Activated CD4-positive, CD25-positive, alpha-beta regulatory T cell treated with anti-CD3 and anti-CD28 coated beads, Interleukin-2, amount 50 U/mL, for 24 hours (primary cell): ENCODE data around the gene PCGF6.
"Not testable (repeated sequence)": the region's sequence is repeated elsewhere in the genome, so short reads cannot be mapped to it uniquely, and the experiment has no call there.

Experiments
- ATAC-seq, 2 donors: fragments of 150-1000 bp; cut with Tn5 transposase; one replicate each; pipeline ENCODE4 v1.10.0; 2021; ENCODE audit warnings: mild to moderate bottlenecking in 1 of 2, moderate library complexity in 1 of 2

The PCGF6 gene

DNA sequence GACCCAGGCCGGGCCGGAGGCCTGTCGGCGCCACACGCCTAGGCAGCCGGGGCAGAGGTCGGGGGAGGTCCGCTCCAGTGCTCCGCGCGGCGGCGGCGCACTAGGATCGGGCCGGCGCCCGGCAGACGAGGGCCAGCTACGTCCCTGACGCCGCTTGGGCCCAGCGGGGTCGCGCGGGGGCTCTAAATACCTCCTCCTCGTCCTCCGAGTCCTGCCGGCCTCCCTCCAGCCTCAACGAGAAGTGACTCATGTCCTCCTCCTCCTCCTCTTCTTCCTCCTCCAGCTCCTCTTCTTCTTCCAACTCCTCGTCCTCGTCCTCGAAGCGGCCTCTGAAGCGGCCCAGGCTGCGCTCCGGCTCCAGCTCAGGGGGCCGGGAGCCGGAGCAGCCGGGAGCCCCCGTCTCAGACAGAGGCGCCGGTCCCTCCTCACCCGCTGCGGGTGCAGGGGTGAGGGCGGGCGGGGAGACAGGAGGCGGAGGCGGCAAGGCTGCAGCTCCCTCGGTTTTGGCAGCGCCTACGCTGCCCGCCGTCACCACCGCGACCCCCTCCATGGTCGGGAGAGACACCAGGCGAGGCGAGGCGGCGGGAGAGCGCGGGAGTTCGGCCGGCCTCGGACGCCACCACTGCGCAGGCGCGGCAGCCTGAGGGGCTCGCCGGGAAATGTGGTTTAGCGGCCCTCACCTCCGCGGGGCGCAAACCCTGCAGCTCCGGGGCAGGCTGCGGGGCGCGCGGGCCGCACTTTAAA is at the start of gene PCGF6:
Gene PCGF6, minus strand, starts transcription at position 624 of the 744 bp plus-strand sequence. Its CDS starts 74 bp downstream, at position 550.
- peak; percentile 82 to 84 for ATAC-seq

- no peak for ATAC-seq
These were observed 46.4 kb upstream of the PCGF6 start for GRCh38 chr10:103397191-103397825.

- ATAC-seq = no peak
These were observed 45.8 kb upstream of the PCGF6 start for GRCh38 chr10:103396789-103397087.

GRCh38 chr10:103396067-103396788 is 45.3 kb upstream of the PCGF6 start, which contains the start of the genes ATP5MK and PDCD11:
Gene ATP5MK (minus strand): TSS chr10:103396475. CDS start chr10:103392457, 4,018 bp downstream.
Gene PDCD11 (plus strand): TSS chr10:103396626. CDS start chr10:103398427, 1,801 bp downstream.
- peak; percentile 100 for ATAC-seq

GRCh38 chr10:103395754-103396066 is 44.8 kb upstream of the PCGF6 start:
- no peak for ATAC-seq

GRCh38 chr10:103394180-103394579 is 43.2 kb upstream of the PCGF6 start:
- no peak for ATAC-seq

GRCh38 chr10:103382769-103383168 is 31.8 kb upstream of the PCGF6 start:
- ATAC-seq = no peak

GRCh38 chr10:103374263-103374662 is 23.3 kb upstream of the PCGF6 start:
- ATAC-seq = no peak

- ATAC-seq = peak in 1 of 2 donors; percentile 8
These were observed 22.6 kb upstream of the PCGF6 start for GRCh38 chr10:103373544-103373943.

GRCh38 chr10:103367782-103368518 is 17.0 kb upstream of the PCGF6 start, which contains the start of gene TAF5:
Gene TAF5 (plus strand): TSS chr10:103367976. CDS start chr10:103367990, 14 bp downstream.
- ATAC-seq = peak; percentile 53 to 56

DNA sequence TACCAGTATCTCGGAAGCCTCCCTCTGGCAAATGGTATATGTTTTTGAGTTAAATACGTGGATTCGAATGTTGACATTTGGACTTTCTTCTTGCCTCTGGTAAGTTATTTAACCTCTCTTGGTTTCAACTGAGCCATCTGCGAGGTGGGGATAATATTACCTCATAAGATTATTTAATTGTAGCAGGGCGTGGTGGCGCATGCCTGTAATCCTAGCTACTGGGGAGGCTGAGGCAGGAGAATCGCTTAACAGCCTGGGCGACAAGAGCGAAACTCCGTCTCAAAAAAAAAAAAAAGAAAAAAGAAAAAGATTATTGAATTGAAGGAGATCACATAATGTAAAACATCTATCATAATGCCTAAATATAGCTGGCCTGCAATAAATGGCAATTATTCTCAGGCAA is 16.4 kb upstream of the PCGF6 start:
- ATAC-seq = no peak

- ATAC-seq = peak in 1 of 2 donors; percentile 43
These were observed 9.9 kb upstream of the PCGF6 start for GRCh38 chr10:103360791-103361190.

DNA sequence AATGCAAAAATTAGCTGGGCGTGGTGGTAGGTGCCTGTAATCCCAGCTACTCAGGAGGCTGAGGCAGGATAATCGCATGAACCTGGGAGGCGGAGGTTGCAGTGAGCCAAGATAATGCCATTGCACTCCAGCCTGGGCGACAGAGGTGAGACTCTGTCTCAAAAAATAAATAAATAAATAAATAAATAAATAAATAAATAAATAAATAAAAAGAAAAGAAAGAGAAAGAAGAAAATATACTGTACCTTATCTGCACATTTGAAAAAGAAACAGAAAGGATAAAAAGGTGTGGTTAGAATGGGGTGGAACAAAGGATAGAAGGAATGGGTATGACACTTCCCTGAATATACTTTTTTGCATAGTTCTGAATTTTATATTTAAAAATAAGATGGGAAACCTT is 8.6 kb upstream of the PCGF6 start:
- not testable (repeated sequence) for ATAC-seq

GRCh38 chr10:103355906-103356599 is 5.1 kb upstream of the PCGF6 start:
- no peak for ATAC-seq

- ATAC-seq = not testable (repeated sequence)
These were observed 3.6 kb upstream of the PCGF6 start for GRCh38 chr10:103354567-103354966.

DNA sequence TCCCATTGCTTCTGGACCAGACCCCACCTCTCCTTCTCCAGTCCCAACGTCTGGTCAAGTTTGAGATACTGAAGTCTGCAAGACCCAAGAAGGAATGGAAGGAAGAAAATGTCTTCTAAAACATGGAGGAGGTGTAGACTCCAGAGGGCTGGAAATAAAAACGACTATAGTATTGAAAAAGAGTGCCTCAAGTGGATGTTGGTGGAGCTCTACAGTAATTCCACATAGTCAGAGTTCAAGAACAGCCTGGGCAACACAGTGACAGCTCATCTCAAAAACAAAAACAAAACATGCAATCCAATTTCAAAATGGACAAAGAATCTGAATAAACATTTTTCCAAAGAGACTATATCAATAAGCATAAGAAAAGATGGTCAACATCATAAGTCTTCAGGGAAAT is 2.3 kb upstream of the PCGF6 start:
- ATAC-seq = no peak

DNA sequence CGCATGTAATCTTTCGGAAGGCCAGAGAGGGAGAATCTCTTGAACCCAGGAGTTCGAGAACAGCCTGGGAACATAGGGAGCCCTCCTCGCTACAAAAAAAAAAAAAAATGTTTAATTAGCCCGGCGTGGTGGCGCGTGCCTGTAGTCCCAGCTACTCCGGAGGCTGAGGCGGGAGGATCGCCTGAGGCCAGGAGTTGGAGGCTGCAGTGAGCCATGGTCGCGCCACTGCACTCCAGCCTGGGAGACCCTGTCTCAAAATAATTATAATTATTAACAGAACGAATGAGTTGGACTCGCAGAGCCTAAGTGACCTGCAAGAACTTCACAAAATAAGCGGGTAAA is 794 bp downstream of the PCGF6 start:
- ATAC-seq = no peak

DNA sequence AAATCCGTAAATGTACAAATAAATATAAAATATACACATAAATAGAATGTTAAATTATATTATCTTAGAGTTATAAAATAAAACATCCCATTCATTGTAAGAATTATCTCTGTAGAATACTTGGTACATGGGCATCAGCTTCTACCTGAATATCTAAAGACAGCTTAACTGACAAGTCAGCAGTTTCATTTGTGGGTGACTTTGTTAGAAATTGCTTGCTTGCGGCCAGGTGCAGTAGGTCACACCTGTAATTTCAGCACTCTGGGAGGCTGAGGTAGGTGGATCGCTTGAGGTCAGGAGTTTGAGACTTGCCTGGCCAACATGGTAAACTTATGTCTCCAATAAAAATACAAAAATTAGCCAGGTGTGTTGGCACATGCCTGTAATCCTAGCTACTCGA is 14.6 kb downstream of the PCGF6 start:
- ATAC-seq = no peak

DNA sequence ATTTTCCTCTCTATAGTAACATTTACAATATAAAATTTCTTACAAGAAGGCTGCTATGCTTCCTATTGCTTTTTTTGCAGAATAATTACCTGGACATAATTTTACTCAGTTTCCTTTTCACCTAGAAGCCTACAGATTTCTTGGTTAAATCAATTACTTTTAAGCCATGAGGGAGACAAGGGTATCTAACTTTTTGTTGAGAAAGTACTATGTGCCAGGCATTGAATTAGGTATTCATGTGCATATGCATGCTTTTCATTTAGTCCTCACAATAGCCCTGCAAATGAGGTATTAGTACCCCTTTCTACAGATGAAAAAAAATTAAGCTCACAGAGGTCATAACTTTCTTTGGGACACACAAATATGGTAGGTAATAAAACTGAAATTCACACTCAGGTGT is 16.4 kb downstream of the PCGF6 start:
- no peak for ATAC-seq

- no peak for ATAC-seq
These were observed 16.9 kb downstream of the PCGF6 start for GRCh38 chr10:103333934-103334520.

- ATAC-seq = no peak
These were observed 23.0 kb downstream of the PCGF6 start for GRCh38 chr10:103327906-103328305.

DNA sequence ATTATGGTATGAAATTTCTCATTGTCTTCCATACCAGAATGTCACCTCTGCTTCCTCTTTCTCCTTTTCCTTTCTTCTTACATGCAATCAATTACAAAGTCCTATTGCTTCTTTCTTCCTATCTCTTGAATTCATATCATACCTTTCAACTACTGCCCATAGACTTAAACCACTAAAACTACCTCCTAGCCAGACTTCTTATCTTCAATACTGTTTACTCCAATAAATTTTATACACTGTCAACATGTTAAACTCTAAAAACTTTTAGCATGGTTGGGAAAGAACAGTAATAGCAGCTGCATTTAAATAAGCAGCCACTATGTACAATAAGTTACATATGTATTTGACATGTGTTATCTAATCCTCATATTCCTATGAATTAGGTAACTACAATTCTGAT is 34.9 kb downstream of the PCGF6 start:
- ATAC-seq = no peak
